Measurements from ENCODE around the gene GLYAT.
"Not testable (repeated sequence)": the region's sequence is repeated elsewhere in the genome, so short reads cannot be mapped to it uniquely, and the experiment has no call there.

GLYAT gene

GRCh38 chr11:58744988-58745704 is 13.4 kb upstream of the GLYAT start:
- FAIRE-seq = no peak
- no peak for DNase-seq (ENCODE audit: insufficient read length, low spot score)

- FAIRE-seq (no peak), DNase-seq (ENCODE audit: insufficient read length, low spot score) (no peak)
Observed at GRCh38 chr11:58742981-58743880, 11.5 kb upstream of the GLYAT start.

- DNase-seq (ENCODE audit: insufficient read length, low spot score) (no peak), FAIRE-seq (no peak)
Observed at GRCh38 chr11:58742140-58742539, 10.4 kb upstream of the GLYAT start.

DNA sequence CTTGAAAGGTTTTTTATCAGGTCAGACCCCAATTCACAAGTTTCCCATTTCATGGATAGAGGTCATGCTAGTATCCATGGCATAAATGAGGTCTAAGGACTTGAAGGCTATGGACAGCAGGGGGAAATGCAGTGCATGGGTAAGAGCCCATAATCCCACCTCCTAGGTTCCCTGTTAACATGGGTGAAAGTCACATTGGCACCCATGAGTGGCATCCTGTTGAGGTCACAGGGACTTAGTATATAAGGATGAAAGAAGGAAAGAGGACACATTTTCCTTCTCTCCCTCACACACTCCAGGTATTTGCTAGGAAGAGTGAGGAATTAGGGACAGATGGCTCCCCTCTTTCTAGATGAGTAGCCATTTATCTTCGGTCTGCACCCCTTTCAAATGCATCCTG is 9.4 kb upstream of the GLYAT start:
- no peak for FAIRE-seq
- DNase-seq (ENCODE audit: insufficient read length, low spot score) = no peak

DNA sequence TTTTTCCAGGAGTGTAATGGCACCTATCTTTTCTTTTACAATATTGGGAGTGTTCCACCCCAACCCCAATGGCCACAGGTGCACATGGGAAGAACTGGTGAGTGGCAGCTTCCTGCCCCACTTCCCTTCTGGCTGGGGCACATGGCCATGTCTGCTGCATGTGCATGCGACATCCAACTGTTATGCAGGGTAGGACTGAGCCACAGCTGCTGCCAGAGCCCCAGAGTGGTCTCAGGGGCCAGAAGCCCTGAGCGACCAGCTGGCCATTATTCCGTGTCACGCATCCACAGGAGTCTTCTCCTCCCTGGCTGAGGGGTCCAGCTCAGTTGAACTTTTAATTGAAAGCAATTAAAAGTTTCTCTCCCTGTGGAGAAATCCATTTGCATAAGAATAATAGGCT is 8.7 kb upstream of the GLYAT start:
- FAIRE-seq (no peak), DNase-seq (ENCODE audit: insufficient read length, low spot score) (no peak)

DNA sequence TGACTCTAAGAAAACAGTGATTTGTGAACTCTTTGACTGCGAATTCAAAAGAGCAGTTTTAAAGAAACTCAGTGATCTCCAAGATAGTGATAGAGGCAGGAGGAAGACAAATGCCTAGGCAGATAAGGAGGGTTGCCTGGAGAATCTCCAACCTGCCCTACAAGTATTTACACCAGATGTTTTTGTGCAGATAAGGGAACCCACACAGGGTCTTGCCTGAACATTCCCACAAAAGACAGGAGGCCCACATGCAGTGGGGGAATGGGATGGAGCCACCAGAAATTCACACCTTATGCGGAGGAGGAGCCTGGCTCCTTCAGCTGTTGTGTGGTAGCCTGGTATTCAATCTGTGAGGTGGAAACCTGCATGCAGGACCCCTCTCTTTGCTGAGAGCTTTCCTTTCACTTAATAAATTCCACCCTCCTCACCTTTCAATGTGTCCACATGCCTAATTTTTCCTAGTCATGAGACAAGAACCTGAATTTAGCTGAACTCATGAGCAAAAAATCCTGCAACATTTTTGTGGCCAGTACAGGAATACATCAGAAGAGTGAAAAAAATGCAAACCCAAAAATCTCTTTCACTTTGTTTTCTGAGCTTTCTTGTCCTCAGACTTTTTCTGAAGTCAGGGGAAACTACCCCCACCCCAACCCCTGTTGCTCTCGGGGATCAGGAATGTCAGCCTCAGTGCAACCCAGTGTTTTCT is 8.1 kb upstream of the GLYAT start:
- no peak for FAIRE-seq
- DNase-seq (ENCODE audit: insufficient read length, low spot score) = no peak

- FAIRE-seq (no peak), DNase-seq (ENCODE audit: insufficient read length, low spot score) (no peak)
Observed at GRCh38 chr11:58734681-58735490, 3.1 kb upstream of the GLYAT start.

DNA sequence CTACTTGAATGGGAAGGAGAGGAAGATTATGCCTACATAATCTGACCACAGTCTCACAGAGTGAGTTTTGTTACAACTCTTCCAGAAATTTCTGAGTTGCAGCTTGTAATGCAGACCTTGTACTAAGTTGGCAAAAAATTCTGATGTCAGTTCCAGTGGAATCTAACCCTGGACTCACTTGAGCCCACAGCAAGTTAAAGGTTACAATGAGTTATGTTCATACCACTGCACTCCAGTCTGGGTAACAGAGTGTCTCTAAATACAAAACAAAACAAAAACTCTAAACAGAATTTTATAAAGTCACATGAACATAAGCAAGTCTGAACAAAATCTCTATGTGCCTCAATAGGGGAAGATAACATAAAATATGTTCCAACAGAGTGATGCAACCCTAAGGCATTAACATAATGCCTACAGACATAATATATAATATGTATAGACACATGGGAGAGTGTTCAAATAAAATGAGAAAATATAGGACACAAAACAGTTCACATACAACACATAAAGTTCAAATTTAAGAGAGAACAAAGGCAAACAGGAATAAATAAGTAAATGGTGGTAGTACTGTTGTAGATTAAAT is 1.1 kb downstream of the GLYAT start:
- no peak for DNase-seq (ENCODE audit: insufficient read length, low spot score)
- FAIRE-seq = no peak

- DNase-seq (ENCODE audit: insufficient read length, low spot score) = no peak
- FAIRE-seq = no peak
Observed at GRCh38 chr11:58727415-58727797, 4.3 kb downstream of the GLYAT start.

DNA sequence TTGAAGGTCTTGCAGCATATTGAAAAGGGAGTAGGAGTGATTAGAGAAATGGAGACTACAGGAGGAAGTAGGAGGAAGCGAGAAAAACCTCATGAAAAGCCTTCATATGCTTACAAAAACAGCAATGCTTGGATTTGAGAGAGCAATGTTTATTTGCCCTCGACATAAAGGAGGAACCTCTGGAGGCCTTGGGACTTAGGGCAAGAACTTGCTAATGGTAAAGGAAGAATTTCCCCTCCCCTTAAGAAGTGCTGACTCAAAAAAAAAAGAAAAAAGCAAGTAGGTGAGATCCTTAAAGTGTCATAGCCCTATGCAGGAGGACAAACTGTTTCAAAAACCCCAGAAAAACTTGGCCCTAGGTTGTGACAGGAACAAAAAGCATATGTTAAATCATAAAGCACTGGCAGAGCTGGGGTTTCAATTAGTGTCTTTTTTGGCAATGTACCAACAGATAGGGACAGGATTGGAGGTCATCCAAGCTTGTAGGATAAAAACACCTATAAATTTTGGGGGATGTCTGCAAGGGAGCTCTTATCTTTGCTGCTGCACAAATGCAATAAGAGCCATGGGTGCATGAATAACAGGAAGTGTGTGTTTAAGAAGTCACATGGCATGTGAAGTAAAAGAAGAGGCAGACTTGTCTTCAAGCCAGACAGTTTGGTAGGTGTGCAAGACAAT is 4.9 kb downstream of the GLYAT start:
- no peak for FAIRE-seq
- DNase-seq (ENCODE audit: insufficient read length, low spot score) = no peak

DNA sequence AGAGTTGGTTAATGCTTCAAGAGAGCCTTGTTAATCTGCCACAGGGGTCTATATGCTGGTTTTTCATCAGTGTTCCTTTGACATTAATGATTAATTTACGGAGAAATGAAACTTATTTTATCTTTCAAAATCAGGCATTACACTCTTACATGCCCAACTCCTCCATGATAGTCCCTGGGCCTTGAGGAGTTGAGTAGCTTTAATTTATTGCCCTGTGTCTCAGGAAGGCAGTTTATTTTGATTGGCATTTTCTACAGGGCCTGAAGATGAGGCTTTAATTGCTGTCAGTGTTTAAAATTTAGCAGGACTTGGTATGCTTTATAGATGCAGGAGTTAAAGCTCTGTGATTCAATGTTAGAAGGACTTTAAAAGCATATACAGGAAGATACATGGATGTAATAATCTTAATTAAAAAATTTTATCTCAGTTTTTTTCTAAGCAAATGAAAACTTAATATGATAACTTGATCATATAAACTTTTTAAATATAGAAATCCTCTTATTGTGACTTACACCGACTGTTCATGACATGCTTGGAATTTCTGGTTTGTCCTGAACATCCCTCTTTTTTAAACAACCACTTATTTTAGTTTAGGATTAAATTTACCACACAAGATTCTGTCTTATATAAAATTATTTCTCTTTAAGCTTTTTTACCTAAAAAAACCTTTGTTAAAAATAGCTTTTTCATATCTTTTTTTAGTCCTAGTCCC is 12.2 kb downstream of the GLYAT start:
- DNase-seq (ENCODE audit: insufficient read length, low spot score) = no peak
- FAIRE-seq = no peak

- FAIRE-seq = no peak
- DNase-seq (ENCODE audit: insufficient read length, low spot score) = no peak
Observed at GRCh38 chr11:58712531-58712930, 19.2 kb downstream of the GLYAT start.

GRCh38 chr11:58711832-58712231 is 19.9 kb downstream of the GLYAT start:
- FAIRE-seq (no peak), DNase-seq (ENCODE audit: insufficient read length, low spot score) (no peak)

- DNase-seq (ENCODE audit: insufficient read length, low spot score) (no peak), FAIRE-seq (no peak)
Observed at GRCh38 chr11:58707767-58708166, 24.0 kb downstream of the GLYAT start.

DNA sequence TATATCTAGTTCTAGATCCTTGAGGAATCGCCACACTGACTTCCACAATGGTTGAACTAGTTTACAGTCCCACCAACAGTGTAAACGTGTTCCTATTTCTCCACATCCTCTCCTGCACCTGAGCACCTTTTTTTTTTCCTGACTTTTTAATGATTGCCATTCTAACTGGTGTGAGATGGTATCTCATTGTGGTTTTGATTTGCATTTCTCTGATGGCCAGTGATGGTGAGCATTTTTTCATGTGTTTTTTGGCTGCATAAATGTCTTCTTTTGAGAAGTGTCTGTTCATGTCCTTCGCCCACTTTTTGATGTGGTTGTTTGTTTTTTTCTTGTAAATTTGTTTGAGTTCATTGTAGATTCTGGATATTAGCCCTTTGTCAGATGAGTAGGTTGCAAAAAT is 34.9 kb downstream of the GLYAT start:
- FAIRE-seq; DNase-seq (ENCODE audit: insufficient read length, low spot score): not testable (repeated sequence)

- FAIRE-seq = no peak
- DNase-seq (ENCODE audit: insufficient read length, low spot score) = no peak
Observed at GRCh38 chr11:58693026-58693425, 38.7 kb downstream of the GLYAT start.

- FAIRE-seq = no peak
- DNase-seq (ENCODE audit: insufficient read length, low spot score) = no peak
Observed at GRCh38 chr11:58691675-58692074, 40.1 kb downstream of the GLYAT start.

DNA sequence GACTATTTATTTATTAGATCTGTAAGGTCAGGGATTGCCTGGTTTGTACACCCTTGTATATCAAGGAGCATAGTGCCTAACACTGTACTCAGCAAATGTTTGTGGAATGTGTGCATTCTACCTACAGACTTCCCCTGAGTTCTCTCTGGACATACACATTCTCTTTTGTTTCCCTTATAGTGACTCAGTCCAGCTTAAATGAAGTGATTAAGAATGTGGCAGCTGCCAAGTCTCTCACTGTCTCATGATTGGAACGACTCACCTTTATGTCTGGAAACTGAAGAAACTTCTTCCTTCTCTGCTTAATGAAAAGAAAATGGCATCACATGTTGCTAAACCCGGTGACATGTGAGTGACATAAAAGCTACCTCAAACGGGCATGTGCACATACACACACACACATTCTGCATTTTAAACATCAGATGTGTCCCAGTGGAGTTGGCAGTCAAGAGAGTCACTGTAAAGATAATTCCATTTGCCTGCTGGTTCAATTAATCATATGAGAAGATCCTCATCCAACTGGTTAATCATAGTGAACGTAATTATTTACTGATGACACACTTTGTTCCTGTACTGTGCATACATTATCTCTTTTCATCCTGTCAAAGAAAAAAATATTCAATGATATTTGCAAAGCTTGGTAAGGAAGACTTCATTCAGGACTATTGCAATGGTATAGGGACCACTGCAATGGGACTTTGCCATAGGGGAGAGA is 42.8 kb downstream of the GLYAT start:
- DNase-seq (ENCODE audit: insufficient read length, low spot score) = no peak
- FAIRE-seq = no peak

Measured in HTR-8/SVneo (cell line).